HS-27A (cell line): ENCODE measurements around the gene UMODL1.
"Not testable (repeated sequence)": the region's sequence is repeated elsewhere in the genome, so short reads cannot be mapped to it uniquely, and the experiment has no call there.

Experiments used
- DNase-seq: peaks from one replicate; pipeline ENCODE4 v3.0.0-alpha.2; 2012; ENCODE audit warnings: low read depth, missing footprints

The UMODL1 gene

DNA sequence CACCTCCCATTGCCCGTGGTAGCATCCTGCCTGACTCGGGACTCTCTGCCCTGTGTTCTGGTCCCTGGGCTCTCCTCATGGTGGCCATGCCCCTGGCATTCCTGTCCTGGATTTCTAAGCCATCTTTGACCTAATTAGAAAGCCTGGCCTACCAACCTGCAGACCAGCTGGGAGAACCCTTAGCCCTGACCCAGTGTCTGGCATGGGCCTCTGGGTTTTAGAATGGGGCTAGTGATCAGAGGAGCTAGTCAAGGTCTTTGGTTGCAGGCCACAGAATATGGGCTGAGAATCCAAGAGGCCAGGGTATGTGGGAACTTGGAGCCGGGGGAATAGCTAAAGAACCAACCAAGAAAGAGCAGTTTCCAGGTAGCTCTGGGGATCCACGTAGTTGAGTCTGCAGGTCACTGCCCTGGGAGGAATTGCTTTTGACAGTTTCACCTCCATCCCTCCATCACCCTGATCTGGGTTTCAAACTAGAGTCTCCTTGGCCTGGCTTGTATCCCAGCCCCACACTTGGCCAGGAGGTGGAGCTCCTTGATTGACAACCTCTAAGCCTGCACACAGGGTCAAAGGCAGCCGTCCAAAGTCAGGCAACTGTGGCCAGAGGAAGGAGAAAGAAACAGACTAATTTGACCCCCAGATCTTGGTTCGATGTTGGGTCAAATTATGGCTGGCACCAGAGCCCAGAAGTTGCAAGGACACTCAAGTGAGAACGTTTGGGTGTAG, 93.1 kb downstream of the UMODL1 start:
- DNase-seq: no peak

DNA sequence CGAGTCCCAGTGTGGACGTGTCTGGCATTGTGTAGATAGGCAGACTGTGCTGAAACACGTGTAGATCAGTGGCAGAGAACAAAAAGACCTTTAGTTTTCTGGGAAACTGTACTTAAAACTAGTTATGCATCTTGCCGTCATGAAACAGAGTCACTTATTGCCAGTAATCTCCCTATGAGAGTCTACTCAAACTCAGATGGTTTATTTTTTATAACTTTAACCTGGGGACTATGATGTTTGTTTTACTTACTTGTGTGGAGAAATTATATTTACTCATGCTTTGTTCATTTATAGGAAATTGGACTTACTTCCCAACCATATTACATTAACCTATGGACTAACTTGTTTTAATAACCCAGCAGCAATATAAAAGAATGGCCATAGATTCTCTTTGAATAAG, 93.7 kb downstream of the UMODL1 start:
- DNase-seq: no peak

DNA sequence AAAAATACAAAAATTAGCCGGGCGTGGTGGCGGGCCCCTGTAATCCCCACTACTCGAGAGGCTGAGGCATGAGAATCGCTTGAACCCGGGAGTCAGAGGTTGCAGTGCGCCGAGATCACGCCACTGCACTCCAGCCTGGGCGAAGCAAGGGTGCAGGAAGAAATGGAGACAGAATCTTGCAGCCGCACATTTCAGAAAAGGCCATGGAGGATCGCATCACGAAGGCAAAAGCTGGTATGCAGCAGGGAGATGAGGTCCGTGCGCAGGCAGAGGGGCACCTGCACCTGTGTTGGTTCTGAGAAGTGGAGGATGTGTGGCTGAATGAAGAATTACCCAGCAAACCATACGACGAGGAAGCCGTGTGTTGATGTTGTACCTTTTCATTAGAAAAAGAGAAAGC, 94.8 kb downstream of the UMODL1 start:
- no peak for DNase-seq

DNA sequence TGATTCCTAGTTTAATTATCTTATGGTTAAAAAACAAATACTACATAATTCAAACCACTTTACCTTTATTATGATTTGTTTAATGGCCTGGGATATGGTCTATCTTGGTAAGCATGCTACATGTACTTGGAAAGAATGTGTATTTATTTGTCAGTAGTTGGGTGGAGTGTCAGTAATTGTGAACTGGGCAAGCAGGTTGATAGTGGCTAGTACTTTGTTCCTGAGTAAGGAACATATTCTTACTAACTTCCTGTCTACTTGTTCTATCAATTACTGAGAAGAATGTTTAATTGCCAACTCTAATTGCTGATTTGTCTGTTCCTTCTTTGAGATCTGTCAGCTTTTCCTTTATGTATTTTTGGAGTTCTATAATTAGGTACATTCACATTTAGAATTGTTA, 98.6 kb downstream of the UMODL1 start:
- no peak for DNase-seq

DNA sequence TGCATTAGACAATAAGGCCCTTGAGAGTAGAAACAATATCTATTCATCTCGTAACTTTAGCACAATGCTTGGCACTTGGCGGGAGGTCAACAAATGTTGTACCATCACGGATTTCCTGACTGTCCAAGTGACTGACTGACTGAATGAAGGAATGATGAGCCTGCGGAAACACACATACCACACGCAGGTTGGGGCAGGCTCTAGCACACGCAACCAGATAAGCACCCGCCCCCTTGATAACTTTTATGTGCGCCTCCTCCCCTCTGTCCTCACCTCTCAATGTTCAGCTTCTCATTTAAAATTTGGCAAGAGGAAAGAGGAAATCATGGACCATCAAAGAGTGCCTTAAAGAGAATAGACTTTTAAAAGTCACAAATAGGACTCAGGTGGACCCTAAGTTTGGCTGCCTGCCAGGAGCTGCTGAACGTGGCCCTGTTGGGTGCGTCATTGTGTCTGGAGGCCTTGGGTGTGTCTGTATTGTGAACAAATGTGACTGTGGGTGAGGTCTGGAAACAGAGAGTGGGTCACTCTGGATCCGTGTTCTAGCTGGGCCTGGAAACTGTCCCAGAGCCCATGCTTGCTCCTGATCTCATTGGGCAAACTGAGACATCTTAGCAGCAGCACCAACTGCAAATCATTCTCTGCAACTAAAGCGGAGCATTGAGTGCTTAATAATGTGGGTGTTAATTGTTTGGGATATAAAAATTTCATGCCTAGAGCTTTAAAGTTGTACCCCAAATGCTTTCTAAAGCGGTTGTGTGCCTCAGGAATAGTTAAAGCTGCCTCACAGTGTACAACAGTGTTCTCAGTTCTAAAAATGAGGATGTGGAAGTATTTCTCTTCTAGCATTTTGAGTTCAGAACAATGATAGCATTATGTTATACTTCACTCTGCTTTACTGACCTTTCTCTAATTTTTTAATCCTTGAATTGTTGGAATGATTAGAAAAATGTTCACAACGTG, 100.3 kb downstream of the UMODL1 start:
- no peak for DNase-seq

DNA sequence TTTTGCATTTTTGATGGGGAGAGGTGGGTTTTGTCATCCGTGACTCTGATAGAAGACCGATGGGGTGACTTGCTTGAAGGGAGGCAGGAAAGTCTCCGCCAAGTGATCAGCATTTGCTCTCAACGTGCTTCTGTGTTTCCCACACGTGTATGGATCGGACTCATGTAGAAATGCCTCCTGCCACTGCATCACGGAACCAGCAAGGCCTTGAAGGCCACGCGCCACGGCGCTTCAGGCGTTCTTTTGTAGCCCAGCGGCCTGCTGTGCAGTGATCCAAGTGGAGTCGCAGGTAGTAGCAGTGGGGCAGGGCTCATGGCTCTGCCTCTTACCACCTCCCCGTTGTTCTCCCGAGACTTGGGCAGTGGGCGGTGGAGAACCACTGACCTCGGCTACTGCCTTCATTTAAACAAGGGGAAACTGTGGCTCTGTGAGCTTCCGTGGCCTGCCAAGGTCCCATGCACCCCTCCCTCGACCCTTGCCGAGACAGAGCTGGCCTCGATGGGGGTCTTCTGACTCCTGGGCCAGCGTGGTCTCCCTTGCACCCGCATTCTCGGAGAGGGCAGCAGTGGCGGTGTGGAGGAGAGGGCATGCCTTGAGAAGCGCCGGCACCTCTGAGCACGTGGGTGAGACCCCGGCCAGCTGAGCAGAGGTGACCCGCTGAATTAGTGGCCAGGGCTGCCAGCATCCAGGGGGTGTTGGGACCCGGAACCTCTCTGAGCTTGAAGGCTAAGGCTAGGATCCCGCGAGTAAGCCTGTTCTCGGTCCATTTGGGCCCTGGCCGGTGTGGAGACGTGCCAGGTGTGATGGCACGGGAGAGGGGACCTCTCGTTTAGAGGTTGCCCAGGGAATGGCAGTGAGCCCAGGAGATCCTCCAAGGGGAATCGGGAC, 101.7 kb downstream of the UMODL1 start:
- no peak for DNase-seq

DNA sequence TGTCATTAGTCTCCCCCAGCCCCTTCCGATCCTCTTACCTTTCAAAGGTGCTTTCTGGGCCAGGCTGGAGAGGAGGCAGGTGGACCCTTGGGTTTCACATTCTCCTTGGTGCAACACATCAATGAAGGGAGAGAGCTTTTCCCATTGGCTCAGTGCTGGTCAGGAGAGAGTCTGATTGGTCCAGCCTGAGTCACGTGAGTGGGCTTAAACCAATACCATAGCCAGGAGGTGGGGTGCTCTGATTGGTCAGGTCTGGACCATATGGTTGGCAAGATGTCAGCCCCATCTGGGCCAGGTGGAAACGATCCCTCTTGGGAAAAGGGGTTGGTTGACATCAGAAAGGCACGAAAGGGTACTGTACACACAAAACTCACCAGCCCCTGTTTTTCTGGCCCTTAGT, 103.1 kb downstream of the UMODL1 start:
- DNase-seq: no peak

- no peak for DNase-seq
Measured at GRCh38 chr21:42175110-42175710, 104.1 kb downstream of the UMODL1 start.

GRCh38 chr21:42176859-42177258, 105.7 kb downstream of the UMODL1 start:
- DNase-seq: no peak

DNA sequence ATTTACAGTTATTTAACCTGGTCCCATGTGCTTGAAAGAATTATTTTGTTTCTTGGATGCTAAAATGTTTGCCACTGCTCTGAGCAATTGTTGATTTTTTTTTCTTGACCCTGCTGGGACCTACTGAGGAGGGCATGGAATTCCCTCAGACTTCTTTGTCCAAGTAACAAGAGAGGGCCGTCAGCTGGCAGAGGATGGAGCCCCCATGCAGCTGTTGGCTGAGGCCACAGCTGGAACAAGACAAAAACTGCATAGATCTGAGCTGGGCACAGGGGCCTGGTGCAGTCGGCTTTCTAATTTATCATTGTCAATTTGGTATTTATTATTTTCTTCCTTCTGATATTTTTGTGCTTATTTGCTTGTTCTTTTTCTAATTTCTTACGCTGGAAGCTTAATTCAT, 108.2 kb downstream of the UMODL1 start:
- DNase-seq: no peak

DNA sequence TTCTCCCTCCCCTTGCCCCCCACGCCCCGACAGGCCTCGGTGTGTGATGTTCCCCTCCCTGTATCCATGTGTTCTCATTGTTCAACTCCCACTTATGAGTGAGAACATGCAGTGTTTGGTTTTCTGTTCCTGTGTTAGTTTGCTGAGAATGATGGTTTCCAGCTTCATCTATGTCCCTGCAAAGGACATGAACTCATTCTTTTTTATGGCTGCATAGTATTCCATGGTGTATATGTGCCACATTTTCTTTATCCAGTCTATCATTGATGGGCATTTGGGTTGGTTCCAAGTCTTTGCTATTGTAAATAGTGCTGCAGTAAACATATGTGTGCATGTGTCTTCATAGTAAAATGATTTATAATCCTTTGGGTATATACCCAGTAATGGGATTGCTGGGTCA, 108.9 kb downstream of the UMODL1 start:
- DNase-seq: not testable (repeated sequence)

GRCh38 chr21:42182713-42183371, 111.7 kb downstream of the UMODL1 start:
- no peak for DNase-seq

- no peak for DNase-seq
Measured at GRCh38 chr21:42183374-42184266, 112.5 kb downstream of the UMODL1 start.

- DNase-seq: no peak
Measured at GRCh38 chr21:42186591-42186990, 115.5 kb downstream of the UMODL1 start.

- DNase-seq: no peak
Measured at GRCh38 chr21:42187976-42188653, 117.0 kb downstream of the UMODL1 start.

GRCh38 chr21:42188663-42189062, 117.5 kb downstream of the UMODL1 start:
- DNase-seq: no peak

GRCh38 chr21:42189431-42189830, 118.3 kb downstream of the UMODL1 start:
- no peak for DNase-seq

DNA sequence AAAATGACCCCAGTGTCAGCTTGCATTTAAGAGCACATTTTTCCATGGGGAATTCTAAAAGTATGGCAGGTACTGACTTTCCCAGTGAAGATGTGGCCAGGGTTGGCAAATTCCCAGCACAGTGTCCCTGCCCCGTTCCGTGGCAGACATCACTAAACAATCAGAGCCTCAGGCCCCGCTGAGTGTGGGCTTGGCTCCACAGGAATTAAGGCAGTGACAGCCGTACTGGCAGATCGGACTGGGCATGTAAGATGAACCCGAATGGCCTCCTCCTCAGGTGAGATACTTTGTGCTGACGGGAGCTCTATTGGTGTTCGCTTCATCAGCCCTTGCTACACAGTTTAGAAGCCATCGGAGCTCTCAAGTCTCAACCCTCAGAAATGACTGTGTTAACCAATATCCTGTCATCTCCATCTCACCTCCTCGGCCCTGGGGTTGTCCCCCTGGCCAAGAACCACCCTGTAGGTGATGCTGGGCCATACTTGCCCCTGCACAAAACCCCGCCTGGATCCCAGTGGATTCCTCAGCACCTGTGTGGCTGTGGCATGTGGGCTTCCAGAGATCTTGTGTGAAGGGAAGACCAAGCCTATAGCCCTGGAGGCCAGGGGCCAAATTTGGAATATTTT, 118.9 kb downstream of the UMODL1 start:
- DNase-seq: no peak

DNA sequence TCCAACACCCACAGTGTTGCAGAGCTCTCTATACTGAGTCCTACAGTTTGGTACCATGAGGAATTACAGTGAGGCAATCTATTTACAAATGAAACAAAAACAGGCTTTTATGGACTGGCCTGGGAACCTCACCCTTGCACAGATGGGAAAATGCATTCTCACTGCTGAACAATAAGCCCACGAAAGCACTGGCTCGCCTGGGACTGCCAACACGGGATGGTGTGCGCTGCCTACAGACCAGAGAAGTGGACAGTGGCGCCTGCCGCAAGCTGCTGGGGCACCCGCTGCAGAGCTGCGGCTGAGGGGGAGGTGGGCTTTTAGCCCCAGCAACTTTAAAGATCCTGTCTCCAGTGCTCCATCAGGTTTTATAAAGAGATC, 119.4 kb downstream of the UMODL1 start:
- DNase-seq: no peak
